Measurements from ENCODE around the gene ITIH5. TPM values are rescaled to one million over a fixed set of nuclear protein-coding genes. Genes with fewer than 3 reads are reported as not detected.

Gene ITIH5
- total RNA-seq, 1 donor from 2014 or later: not detected

GRCh38 chr10:7513936-7514335, 152.8 kb downstream of the ITIH5 start:
- no peak for DNase-seq (ENCODE audit: low read depth)
- TF ChIP-seq CTCF (conservative IDR thresholded peaks at IDR 0.05; ENCODE audit: low read depth, low read length): no peak
- no peak overlapping the region for H3K4me3 ChIP-seq (ENCODE audit: low read depth, low read length)

DNA sequence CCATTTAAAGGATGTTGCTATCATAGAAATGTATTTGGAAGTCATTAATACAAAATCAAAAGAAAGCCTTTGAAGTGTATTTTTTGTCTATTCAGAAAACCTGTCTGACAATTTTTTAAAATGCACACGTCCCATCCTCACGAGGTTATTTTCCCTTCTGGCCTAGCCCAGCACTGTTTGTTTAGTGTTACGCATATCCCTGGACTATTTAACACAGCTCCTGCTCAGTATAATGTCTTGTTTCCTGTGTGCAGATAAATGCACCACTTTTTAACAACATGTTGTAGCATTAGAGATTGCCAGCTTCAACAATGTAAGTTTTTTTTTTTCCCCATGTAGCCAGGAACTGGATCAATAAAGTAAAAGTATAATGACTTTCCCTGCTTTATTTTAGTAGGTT, 153.3 kb downstream of the ITIH5 start:
- H3K4me3 ChIP-seq (ENCODE audit: low read depth, low read length): no peak overlapping the region
- no peak for TF ChIP-seq CTCF (conservative IDR thresholded peaks at IDR 0.05; ENCODE audit: low read depth, low read length)
- DNase-seq (ENCODE audit: low read depth): no peak

DNA sequence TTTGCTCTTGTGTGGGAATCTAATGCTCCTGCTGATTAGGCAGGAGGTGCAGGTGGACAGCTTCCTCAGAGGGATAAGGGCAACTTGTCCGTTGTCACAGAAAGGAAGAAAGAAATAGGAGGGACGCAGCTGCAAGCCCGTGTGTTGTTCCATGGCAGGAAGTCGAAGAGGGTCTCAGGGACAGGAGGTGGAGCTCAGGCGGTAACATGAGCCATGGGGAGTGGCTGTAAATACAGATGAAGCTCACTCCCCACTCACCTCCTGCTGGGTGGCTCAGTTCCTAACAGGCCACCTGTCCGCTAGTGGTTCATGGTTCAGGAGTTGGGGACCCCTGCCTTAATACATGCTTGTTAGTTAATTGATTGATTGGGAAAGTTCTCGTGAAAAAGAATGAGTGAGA, 154.3 kb downstream of the ITIH5 start:
- TF ChIP-seq CTCF (conservative IDR thresholded peaks at IDR 0.05; ENCODE audit: low read depth, low read length): no peak
- DNase-seq (ENCODE audit: low read depth): no peak
- no peak overlapping the region for H3K4me3 ChIP-seq (ENCODE audit: low read depth, low read length)

DNA sequence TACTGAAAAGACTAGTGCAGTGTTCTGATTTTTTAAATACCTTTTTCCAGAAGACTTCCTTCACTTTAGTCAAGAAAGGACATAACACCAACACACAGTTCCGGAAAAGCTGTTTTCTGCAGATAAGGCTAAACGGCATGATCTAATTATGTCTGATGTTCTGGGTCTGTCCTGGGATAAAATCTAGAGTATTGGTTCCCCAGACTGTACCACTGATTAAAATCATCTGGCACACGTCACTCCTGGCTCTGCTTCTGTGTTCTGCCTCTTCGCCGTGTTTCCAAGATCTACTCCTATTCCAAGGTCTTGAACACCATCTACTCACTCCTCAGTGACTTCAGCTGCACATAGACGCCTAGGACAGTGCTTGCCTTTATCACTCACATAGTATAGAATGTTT, 155.2 kb downstream of the ITIH5 start:
- no peak for DNase-seq (ENCODE audit: low read depth)
- no peak for TF ChIP-seq CTCF (conservative IDR thresholded peaks at IDR 0.05; ENCODE audit: low read depth, low read length)
- no peak overlapping the region for H3K4me3 ChIP-seq (ENCODE audit: low read depth, low read length)

Other genes with a start within 250 kb of the ITIH5 start
- not detected in 2 replicates for gene ITIH2, start 36.4 kb upstream of the ITIH5 start, total RNA-seq
- gene KIN, start 121.0 kb upstream of the ITIH5 start, total RNA-seq: 8.9 and 10.8 TPM in 2 replicates
- 285 and 343 TPM in 2 replicates for gene ATP5F1C, start 121.2 kb upstream of the ITIH5 start, total RNA-seq
- 3.0 and 4.8 TPM in 2 replicates for gene TAF3, start 151.5 kb upstream of the ITIH5 start, total RNA-seq